H1 (cell line): ENCODE measurements around the gene PRTN3. TPM values are rescaled to one million over a fixed set of nuclear protein-coding genes. Genes with fewer than 3 reads are reported as not detected.
"Not testable (repeated sequence)": the region's sequence is repeated elsewhere in the genome, so short reads cannot be mapped to it uniquely, and the experiment has no call there.

Experiments used
- CTCF ChIA-PET: fragments of 300-600 bp; sonication (Branson Sonifier 250); formaldehyde crosslinking; loops from one replicate; lab custom pipeline; 2021; ENCODE audit not compliant: partially characterized antibody; lab: Charles Lee
- POLR2A ChIA-PET: fragments of 300-600 bp; sonication (Branson Sonifier 250); formaldehyde crosslinking; loops from one replicate; lab custom pipeline; 2021; ENCODE audit warnings: inconsistent platforms; ENCODE audit not compliant: partially characterized antibody; lab: Charles Lee
- DNase-seq, 2 experiments: peaks; one replicate each; pipeline versions ENCODE4 v3.0.0 to v3.0.0-alpha.2; 2010 to 2022; ENCODE audit warnings: low spot score in 2 of 2, low read depth in 1 of 2, mixed read lengths in 1 of 2
- FAIRE-seq: peaks from 2 replicates; lab custom pipeline; 2011; peaks lifted over from hg19 to GRCh38; lab: Jason Lieb, UNC
- H2AFZ ChIP-seq: 2 replicates; pipeline ENCODE4 v1.8.1; 2012; ENCODE audit warnings: low read length, inconsistent platforms
- H2AK5ac ChIP-seq: 2 replicates; pipeline ENCODE4 v1.6.1; 2013; ENCODE audit warnings: low read depth, low read length
- H2BK120ac ChIP-seq: replicated peaks from 2 replicates; pipeline ENCODE3; 2013; ENCODE audit warnings: low read depth, low read length, inconsistent platforms
- H2BK12ac ChIP-seq: 2 replicates; pipeline ENCODE4 v1.6.1; 2013; ENCODE audit warnings: low read depth, low read length
- H2BK15ac ChIP-seq: 2 replicates; pipeline ENCODE4 v1.6.1; 2013; ENCODE audit warnings: low read length
- H2BK20ac ChIP-seq: 2 replicates; pipeline ENCODE4 v1.6.1; 2013; ENCODE audit warnings: low read length
- H2BK5ac ChIP-seq: 2 replicates; pipeline ENCODE4 v1.6.1; 2013; ENCODE audit warnings: low read depth, low read length
- H3K14ac ChIP-seq: 2 replicates; pipeline ENCODE4 v1.6.1; 2013; ENCODE audit warnings: inconsistent platforms; ENCODE audit not compliant: insufficient read length
- H3K18ac ChIP-seq: 2 replicates; pipeline ENCODE4 v1.6.1; 2013; ENCODE audit warnings: low read length; ENCODE audit errors: extremely low read depth
- H3K23ac ChIP-seq: 2 replicates; pipeline ENCODE4 v1.6.1; 2013; ENCODE audit warnings: inconsistent platforms; ENCODE audit not compliant: insufficient read length
- H3K23me2 ChIP-seq: 2 replicates; pipeline ENCODE4 v1.6.1; 2013; ENCODE audit warnings: low read depth, low read length
- H3K27ac ChIP-seq: 2 replicates; pipeline ENCODE4 v1.6.1; 2011; ENCODE audit warnings: low read depth, low read length, inconsistent platforms
- H3K27me3 ChIP-seq, 4 experiments: replicated peaks in 1 of 4; 1 replicate in 1 of 4; 2 replicates in 3 of 4; pipeline versions ENCODE4 v1.6.1 to v1.8.1; 2011 to 2013; ENCODE audit warnings: low read length in 3 of 4, mild to moderate bottlenecking in 3 of 4, inconsistent platforms in 2 of 4, mixed read lengths in 2 of 4, moderate library complexity in 1 of 4; ENCODE audit not compliant: control insufficient read depth in 3 of 4, insufficient read depth in 3 of 4; ENCODE audit errors: extremely low read depth in 1 of 4
- H3K36me3 ChIP-seq, 4 experiments: 2 replicates each; pipeline versions ENCODE4 v1.6.1 to v1.8.1; 2011 to 2013; ENCODE audit warnings: mild to moderate bottlenecking in 4 of 4, low read length in 3 of 4, moderate library complexity in 2 of 4, control low read depth in 1 of 4, inconsistent platforms in 1 of 4; ENCODE audit not compliant: insufficient read depth in 4 of 4, control insufficient read depth in 2 of 4
- H3K4ac ChIP-seq: replicated peaks from 2 replicates; pipeline ENCODE3; 2013; ENCODE audit warnings: low read length, low read depth, mixed read lengths, inconsistent platforms; ENCODE audit not compliant: insufficient read length
- H3K4me1 ChIP-seq, 4 experiments: replicated peaks in 1 of 4; 1 replicate in 1 of 4; 2 replicates in 3 of 4; pipeline versions ENCODE4 v1.6.1 to v1.8.1; 2011 to 2013; ENCODE audit warnings: low read length in 3 of 4, inconsistent platforms in 2 of 4, mixed read lengths in 1 of 4; ENCODE audit not compliant: insufficient read depth in 4 of 4, control insufficient read depth in 3 of 4
- H3K4me2 ChIP-seq, 2 experiments: 2 replicates each; pipeline versions ENCODE4 v1.6.1 to v1.8.1; 2011 to 2013; ENCODE audit warnings: low read depth in 2 of 2, low read length in 2 of 2, control low read depth in 1 of 2, inconsistent platforms in 1 of 2, mild to moderate bottlenecking in 1 of 2; ENCODE audit not compliant: insufficient read depth in 1 of 2
- H3K4me3 ChIP-seq, 4 experiments: fragments of 200-600, 300-600 bp in 1 of 4; sonication (generic), shearing (Covaris generic), sonication (Bioruptor Twin) in 1 of 4; 2 replicates each; pipeline versions ENCODE4 v1.5.1 to v1.8.1; 2011 to 2016; ENCODE audit warnings: low read length in 4 of 4, low read depth in 3 of 4, control low read depth in 2 of 4, inconsistent platforms in 2 of 4, mild to moderate bottlenecking in 2 of 4, mixed read lengths in 1 of 4, moderate library complexity in 1 of 4; ENCODE audit not compliant: insufficient read depth in 2 of 4; ENCODE audit errors: extremely low read depth in 1 of 4
- H3K56ac ChIP-seq: replicated peaks from 2 replicates; pipeline ENCODE3; 2013; ENCODE audit warnings: low read depth, mild to moderate bottlenecking, mixed read lengths, low read length, inconsistent platforms; ENCODE audit not compliant: insufficient read length
- H3K79me1 ChIP-seq: 2 replicates; pipeline ENCODE4 v1.6.1; 2013; ENCODE audit warnings: low read depth, low read length, control low read depth
- H3K79me2 ChIP-seq, 2 experiments: 2 replicates each; pipeline versions ENCODE4 v1.6.1 to v1.8.1; 2012 to 2013; ENCODE audit warnings: low read length in 2 of 2, mild to moderate bottlenecking in 2 of 2, inconsistent platforms in 1 of 2; ENCODE audit not compliant: insufficient read depth in 2 of 2, control insufficient read depth in 1 of 2
- H3K9ac ChIP-seq, 4 experiments: replicated peaks in 1 of 4; 1 replicate in 1 of 4; 2 replicates in 3 of 4; pipeline versions ENCODE4 v1.6.1 to v1.8.1; 2011 to 2013; ENCODE audit warnings: low read depth in 3 of 4, low read length in 3 of 4, control low read depth in 2 of 4, mild to moderate bottlenecking in 2 of 4, moderate library complexity in 2 of 4, inconsistent platforms in 1 of 4; ENCODE audit errors: extremely low read depth in 1 of 4
- H3K9me3 ChIP-seq, 2 experiments: 2 replicates each; pipeline versions ENCODE4 v1.6.1 to v1.8.1; 2012 to 2013; ENCODE audit warnings: mild to moderate bottlenecking in 2 of 2, moderate library complexity in 2 of 2, control low read depth in 1 of 2, inconsistent platforms in 1 of 2, low read depth in 1 of 2, low read length in 1 of 2, mixed read lengths in 1 of 2; ENCODE audit not compliant: insufficient read depth in 2 of 2
- H4K20me1 ChIP-seq, 2 experiments: replicated peaks in 1 of 2; 2 replicates each; pipeline versions ENCODE3 to v1.8.1; 2011 to 2013; ENCODE audit warnings: inconsistent platforms in 2 of 2, low read length in 2 of 2, mild to moderate bottlenecking in 1 of 2; ENCODE audit not compliant: insufficient read depth in 2 of 2, control insufficient read depth in 1 of 2
- H4K5ac ChIP-seq: 2 replicates; pipeline ENCODE4 v1.6.1; 2013; ENCODE audit warnings: low read length, low read depth, mixed read lengths, inconsistent platforms; ENCODE audit not compliant: insufficient read length
- H4K8ac ChIP-seq: 2 replicates; pipeline ENCODE4 v1.8.0; 2013; ENCODE audit warnings: mild to moderate bottlenecking, moderate library complexity, low read length, inconsistent platforms; ENCODE audit not compliant: insufficient read depth; ENCODE audit errors: extremely low read depth
- H4K91ac ChIP-seq: replicated peaks from 2 replicates; pipeline ENCODE3; 2013; ENCODE audit warnings: low read length, mixed read lengths, inconsistent platforms; ENCODE audit not compliant: insufficient read length
- WGBS, 2 experiments: shearing (Covaris generic) in 1 of 2; methylation state at CpG; one replicate each; pipeline versions ENCODE4 v1.1.6 to v1.1.7; 2013 to 2015; ENCODE audit warnings: low lambda C conversion rate in 2 of 2, mixed read lengths in 2 of 2, inconsistent platforms in 1 of 2, low coverage in 1 of 2, missing lambda C conversion rate in 1 of 2; ENCODE audit not compliant: insufficient replicate concordance in 2 of 2, insufficient coverage in 1 of 2, insufficient read length in 1 of 2; ENCODE audit errors: extremely low coverage in 1 of 2, missing lambda C conversion rate in 1 of 2; 5-methylcytosine and 5-hydroxymethylcytosine counted together
- polyA plus RNA-seq, 7 experiments: library from polyadenylated mRNA; depleted of rRNA in 3 of 7; stranded (reverse) in 5 of 7; unstranded in 2 of 7; fragments of >200 nt in 5 of 7; fragments of 200-250 nt in 2 of 7; gene quantifications; 1 replicate in 5 of 7; 2 replicates in 1 of 7; 4 replicates in 1 of 7; pipeline versions ENCODE4 v1.2.1 to v1.2.3, GENCODE V29; 2011 to 2013; ENCODE audit warnings: missing spikeins in 2 of 7, mixed read lengths in 2 of 7
- total RNA-seq: library from RNA; stranded (reverse); fragmentation: NEBNext Ultra II Directional; extraction: Animal tissue kit (Norgen Biotek cat#: 25700); gene quantifications from 2 replicates; pipeline ENCODE4 v1.2.1, GENCODE V29; 2021

Gene PRTN3
- total and polyA plus RNA-seq, 2 of the 8 experiments (the other 6 are each of a cell fraction or from before 2014, with no cell fraction given) = 0.39 to 2.1 TPM

DNA sequence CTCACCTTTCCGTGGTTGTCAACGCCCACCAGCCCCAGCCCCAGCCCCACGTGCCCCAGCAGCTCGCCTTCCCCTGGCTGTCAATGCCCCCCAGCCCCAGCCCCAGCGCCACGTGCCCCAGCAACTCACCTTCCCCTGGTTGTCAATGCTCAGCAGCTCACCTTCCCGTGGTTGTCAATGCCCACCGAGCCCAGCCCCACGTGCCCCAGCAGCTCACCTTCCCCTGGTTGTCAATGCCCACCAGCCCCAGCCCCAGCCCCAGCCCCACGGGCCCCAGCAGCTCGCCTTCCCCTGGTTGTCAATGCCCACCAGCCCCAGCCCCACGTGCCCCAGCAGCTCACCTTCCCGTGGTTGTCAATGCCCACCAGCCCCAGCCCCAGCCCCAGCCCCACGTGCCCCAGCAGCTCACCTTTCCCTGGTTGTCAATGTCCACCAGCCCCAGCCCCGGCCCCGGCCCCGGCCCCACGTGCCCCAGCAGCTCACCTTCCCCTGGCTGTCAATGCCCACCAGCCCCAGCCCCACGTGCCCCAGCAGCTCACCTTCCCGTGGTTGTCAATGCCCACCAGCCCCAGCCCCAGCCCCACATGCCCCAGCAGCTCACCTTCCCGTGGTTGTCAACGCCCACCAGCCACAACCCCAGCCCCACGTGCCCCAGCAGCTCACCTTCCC lies 37.3 kb downstream of the PRTN3 start:
- not testable (repeated sequence) for H2BK120ac ChIP-seq, H3K23me2 ChIP-seq, H2BK5ac ChIP-seq, H2BK15ac ChIP-seq, H2BK20ac ChIP-seq, H3K23ac ChIP-seq, H2BK12ac ChIP-seq, H2AFZ ChIP-seq, H3K4me1 ChIP-seq, H3K27me3 ChIP-seq, H4K8ac ChIP-seq, H3K79me2 ChIP-seq, H3K9me3 ChIP-seq, H3K79me1 ChIP-seq, H2AK5ac ChIP-seq, H4K20me1 ChIP-seq, H3K9ac ChIP-seq, DNase-seq, H3K4me3 ChIP-seq, H3K18ac ChIP-seq, FAIRE-seq, H3K27ac ChIP-seq, H4K91ac ChIP-seq, H3K4me2 ChIP-seq, H4K5ac ChIP-seq, H3K14ac ChIP-seq, H3K4ac ChIP-seq, H3K56ac ChIP-seq
- peaks cover 0 to 16% (median 4%) of the 10 kb centered on the region in 4 experiments; a peak in 5 of 8 replicates for H3K36me3 ChIP-seq
- 93% methylated on average over 6 of the region's 23 CpGs; no CpG with 5 or more reads in 1 of the 2 experiments for WGBS, 2 experiments
- POLR2A ChIA-PET = interaction anchor here (1.2 to 11.5 kb wide), 2 partner anchors 12 to 149 kb away, joined by 4 to 82 read pairs; partner anchors contain the start of genes MED16 and RNU6-9
- CTCF ChIA-PET = interaction anchor here (0.6 to 3.2 kb wide), 5 partner anchors 10 to 272 kb away, joined by 3 to 12 read pairs (median 3); no protein-coding TSS in a partner anchor
